Neural cell (in vitro differentiated cells): ENCODE results near the gene WIPF3. TPM values are rescaled to one million over a fixed set of nuclear protein-coding genes. Genes with fewer than 3 reads are reported as not detected.

ENCODE experiments used
- H2AFZ ChIP-seq: fragments of 200-600, 300-800 bp; sonication (generic), shearing (Covaris generic); 2 replicates; pipeline ENCODE4 v1.6.0; 2014; ENCODE audit warnings: low read depth, mild to moderate bottlenecking, antibody characterized with exemption, low read length, moderate library complexity
- H3F3A ChIP-seq: fragments of 200-600 bp; shearing (Covaris generic); 2 replicates; pipeline ENCODE4 v1.6.1; 2016; ENCODE audit warnings: mild to moderate bottlenecking, moderate library complexity, mixed read lengths, antibody characterized with exemption, low read length; ENCODE audit not compliant: insufficient read depth, poor library complexity, severe bottlenecking
- H3K27ac ChIP-seq: fragments of 200-600, 300-800 bp; sonication (generic), shearing (Covaris generic); 2 replicates; pipeline ENCODE4 v1.5.1; 2014; ENCODE audit warnings: mild to moderate bottlenecking, low read length, moderate library complexity
- H3K27me3 ChIP-seq: fragments of 300-800, 200-600 bp; sonication (generic), shearing (Covaris generic); 2 replicates; pipeline ENCODE4 v1.6.0; 2014; ENCODE audit warnings: mild to moderate bottlenecking, low read depth, low read length, moderate library complexity; ENCODE audit not compliant: insufficient read depth
- H3K36me3 ChIP-seq: fragments of 300-800, 200-600 bp; sonication (generic), shearing (Covaris generic); 2 replicates; pipeline ENCODE4 v1.5.1; 2014; ENCODE audit warnings: mild to moderate bottlenecking, antibody characterized with exemption, low read length, moderate library complexity; ENCODE audit not compliant: insufficient read depth
- H3K4me2 ChIP-seq: fragments of 300-800, 200-600 bp; sonication (generic), shearing (Covaris generic); 2 replicates; pipeline ENCODE4 v1.6.0; 2014; ENCODE audit warnings: mild to moderate bottlenecking, low read length
- H3K4me3 ChIP-seq: fragments of 300-800, 200-600 bp; sonication (generic), shearing (Covaris generic); 2 replicates; pipeline ENCODE4 v1.5.1; 2014; ENCODE audit warnings: mild to moderate bottlenecking, low read length, moderate library complexity
- H3K79me2 ChIP-seq: fragments of 200-600 bp; shearing (Covaris generic); replicated peaks from 2 replicates; pipeline ENCODE4 v1.6.0; 2014; ENCODE audit warnings: mild to moderate bottlenecking, low read length, moderate library complexity; ENCODE audit not compliant: insufficient read depth
- H3K9ac ChIP-seq: fragments of 300-800, 200-600 bp; sonication (generic), shearing (Covaris generic); 2 replicates; pipeline ENCODE4 v1.6.1; 2016; ENCODE audit warnings: mild to moderate bottlenecking, low read length, mixed read lengths
- H3K9me2 ChIP-seq: fragments of 200-600 bp; shearing (Covaris generic); 2 replicates; pipeline ENCODE4 v1.6.1; 2016; ENCODE audit warnings: mild to moderate bottlenecking, low read length, mixed read lengths; ENCODE audit not compliant: insufficient read depth
- H3K9me3 ChIP-seq: fragments of 200-600, 300-800 bp; sonication (generic), shearing (Covaris generic); 2 replicates; pipeline ENCODE4 v1.6.1; 2016; ENCODE audit warnings: mild to moderate bottlenecking, mixed run types, low read length, moderate library complexity, mixed read lengths
- H4K20me1 ChIP-seq: fragments of 200-600 bp; shearing (Covaris generic); 2 replicates; pipeline ENCODE4 v1.6.1; 2016; ENCODE audit warnings: mild to moderate bottlenecking, mixed run types; ENCODE audit not compliant: insufficient read depth
- EP300 ChIP-seq: fragments of 450-650 bp; conservative IDR thresholded peaks from 2 replicates; pipeline ENCODE4 v1.6.1; 2014; ENCODE audit warnings: antibody characterized with exemption, mild to moderate bottlenecking, moderate library complexity; ENCODE audit not compliant: poor library complexity, severe bottlenecking
- EZH2 ChIP-seq: fragments of 200-600, 300-800 bp; shearing (Covaris generic), sonication (generic); IDR thresholded peaks from 2 replicates; pipeline ENCODE4 v1.6.1; 2014; ENCODE audit warnings: antibody characterized with exemption, low read length, borderline replicate concordance, mild to moderate bottlenecking; ENCODE audit not compliant: insufficient read depth, poor library complexity, severe bottlenecking
- MXI1 ChIP-seq: fragments of 450-650 bp; conservative IDR thresholded peaks from 2 replicates; pipeline ENCODE4 v1.6.1; 2014; ENCODE audit warnings: antibody characterized with exemption, mild to moderate bottlenecking; ENCODE audit not compliant: poor library complexity, severe bottlenecking
- POLR2AphosphoS5 ChIP-seq: IDR thresholded peaks from 2 replicates; pipeline ENCODE4 v1.6.1; 2012
- RAD21 ChIP-seq: fragments of 450-650 bp; conservative IDR thresholded peaks from 2 replicates; pipeline ENCODE4 v1.6.1; 2014; ENCODE audit warnings: antibody characterized with exemption, mild to moderate bottlenecking, moderate library complexity
- SMC3 ChIP-seq: fragments of 450-650 bp; conservative IDR thresholded peaks from 2 replicates; pipeline ENCODE4 v1.6.1; 2014; ENCODE audit warnings: antibody characterized with exemption, mild to moderate bottlenecking, moderate library complexity; ENCODE audit not compliant: poor library complexity
- TAF1 ChIP-seq: IDR thresholded peaks from 2 replicates; pipeline ENCODE4 v1.6.1; 2012; ENCODE audit warnings: low read depth
- polyA plus RNA-seq: library from polyadenylated mRNA; depleted of rRNA; stranded (reverse); fragments of >200 nt; gene quantifications from 2 replicates; pipeline ENCODE4 v1.2.3, GENCODE V29; 2014
- TF ChIP-seq, protein P1 (sequence below): fragments of 450-650 bp; IDR thresholded peaks from 2 replicates; pipeline ENCODE4 v1.5.1; 2014; ENCODE audit warnings: antibody characterized with exemption, mild to moderate bottlenecking, moderate library complexity; ENCODE audit not compliant: poor library complexity, severe bottlenecking
- TF ChIP-seq, protein P2 (sequence below): IDR thresholded peaks from 2 replicates; pipeline ENCODE4 v1.6.1; 2012; ENCODE audit warnings: borderline replicate concordance

Gene WIPF3
- polyA plus RNA-seq, 1 donor from 2014 or later, result 3.8 TPM

DNA sequence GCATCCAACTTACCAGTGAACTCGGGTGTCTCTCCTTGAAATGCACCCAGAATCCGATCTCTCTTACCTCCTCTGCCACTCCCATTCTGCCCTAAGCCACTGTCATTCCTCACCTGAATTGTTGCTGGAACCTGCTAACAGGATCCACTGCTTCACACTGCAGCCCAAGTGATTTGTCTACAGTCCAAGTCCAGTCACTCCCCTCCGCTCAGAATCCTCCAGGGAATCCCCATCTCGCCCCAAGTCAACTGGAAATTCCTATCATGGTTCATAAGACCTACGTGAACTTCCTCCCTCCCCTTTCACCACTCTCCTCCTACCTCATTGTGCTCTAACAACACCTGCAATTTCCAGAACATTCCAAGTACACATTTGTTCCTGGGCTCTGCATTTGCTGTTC lies 92.0 kb downstream of the WIPF3 start:
- no peak overlapping the region for H2AFZ ChIP-seq
- TF ChIP-seq, protein P1, sequence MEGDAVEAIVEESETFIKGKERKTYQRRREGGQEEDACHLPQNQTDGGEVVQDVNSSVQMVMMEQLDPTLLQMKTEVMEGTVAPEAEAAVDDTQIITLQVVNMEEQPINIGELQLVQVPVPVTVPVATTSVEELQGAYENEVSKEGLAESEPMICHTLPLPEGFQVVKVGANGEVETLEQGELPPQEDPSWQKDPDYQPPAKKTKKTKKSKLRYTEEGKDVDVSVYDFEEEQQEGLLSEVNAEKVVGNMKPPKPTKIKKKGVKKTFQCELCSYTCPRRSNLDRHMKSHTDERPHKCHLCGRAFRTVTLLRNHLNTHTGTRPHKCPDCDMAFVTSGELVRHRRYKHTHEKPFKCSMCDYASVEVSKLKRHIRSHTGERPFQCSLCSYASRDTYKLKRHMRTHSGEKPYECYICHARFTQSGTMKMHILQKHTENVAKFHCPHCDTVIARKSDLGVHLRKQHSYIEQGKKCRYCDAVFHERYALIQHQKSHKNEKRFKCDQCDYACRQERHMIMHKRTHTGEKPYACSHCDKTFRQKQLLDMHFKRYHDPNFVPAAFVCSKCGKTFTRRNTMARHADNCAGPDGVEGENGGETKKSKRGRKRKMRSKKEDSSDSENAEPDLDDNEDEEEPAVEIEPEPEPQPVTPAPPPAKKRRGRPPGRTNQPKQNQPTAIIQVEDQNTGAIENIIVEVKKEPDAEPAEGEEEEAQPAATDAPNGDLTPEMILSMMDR, result no peak
- TF ChIP-seq EZH2, result no peak
- TF ChIP-seq SMC3, result no peak
- no peak for TF ChIP-seq MXI1
- TF ChIP-seq POLR2AphosphoS5, result no peak
- no peak for TF ChIP-seq EP300
- no peak for TF ChIP-seq TAF1
- TF ChIP-seq RAD21, result no peak
- TF ChIP-seq, protein P2, sequence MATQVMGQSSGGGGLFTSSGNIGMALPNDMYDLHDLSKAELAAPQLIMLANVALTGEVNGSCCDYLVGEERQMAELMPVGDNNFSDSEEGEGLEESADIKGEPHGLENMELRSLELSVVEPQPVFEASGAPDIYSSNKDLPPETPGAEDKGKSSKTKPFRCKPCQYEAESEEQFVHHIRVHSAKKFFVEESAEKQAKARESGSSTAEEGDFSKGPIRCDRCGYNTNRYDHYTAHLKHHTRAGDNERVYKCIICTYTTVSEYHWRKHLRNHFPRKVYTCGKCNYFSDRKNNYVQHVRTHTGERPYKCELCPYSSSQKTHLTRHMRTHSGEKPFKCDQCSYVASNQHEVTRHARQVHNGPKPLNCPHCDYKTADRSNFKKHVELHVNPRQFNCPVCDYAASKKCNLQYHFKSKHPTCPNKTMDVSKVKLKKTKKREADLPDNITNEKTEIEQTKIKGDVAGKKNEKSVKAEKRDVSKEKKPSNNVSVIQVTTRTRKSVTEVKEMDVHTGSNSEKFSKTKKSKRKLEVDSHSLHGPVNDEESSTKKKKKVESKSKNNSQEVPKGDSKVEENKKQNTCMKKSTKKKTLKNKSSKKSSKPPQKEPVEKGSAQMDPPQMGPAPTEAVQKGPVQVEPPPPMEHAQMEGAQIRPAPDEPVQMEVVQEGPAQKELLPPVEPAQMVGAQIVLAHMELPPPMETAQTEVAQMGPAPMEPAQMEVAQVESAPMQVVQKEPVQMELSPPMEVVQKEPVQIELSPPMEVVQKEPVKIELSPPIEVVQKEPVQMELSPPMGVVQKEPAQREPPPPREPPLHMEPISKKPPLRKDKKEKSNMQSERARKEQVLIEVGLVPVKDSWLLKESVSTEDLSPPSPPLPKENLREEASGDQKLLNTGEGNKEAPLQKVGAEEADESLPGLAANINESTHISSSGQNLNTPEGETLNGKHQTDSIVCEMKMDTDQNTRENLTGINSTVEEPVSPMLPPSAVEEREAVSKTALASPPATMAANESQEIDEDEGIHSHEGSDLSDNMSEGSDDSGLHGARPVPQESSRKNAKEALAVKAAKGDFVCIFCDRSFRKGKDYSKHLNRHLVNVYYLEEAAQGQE, result no peak
- H3K79me2 ChIP-seq, result no peaks in the 10 kb centered on the region
- H3K4me2 ChIP-seq, result no peak overlapping the region
- no peaks in the 10 kb centered on the region for H4K20me1 ChIP-seq
- H3K9me2 ChIP-seq, result no peaks in the 10 kb centered on the region
- no peaks in the 10 kb centered on the region for H3K36me3 ChIP-seq
- H3K9ac ChIP-seq, result no peak overlapping the region
- H3K9me3 ChIP-seq, result no peaks in the 10 kb centered on the region
- no peaks in the 10 kb centered on the region for H3F3A ChIP-seq
- H3K27ac ChIP-seq, result no peak overlapping the region
- H3K27me3 ChIP-seq, result no peaks in the 10 kb centered on the region
- H3K4me3 ChIP-seq, result no peak overlapping the region

DNA sequence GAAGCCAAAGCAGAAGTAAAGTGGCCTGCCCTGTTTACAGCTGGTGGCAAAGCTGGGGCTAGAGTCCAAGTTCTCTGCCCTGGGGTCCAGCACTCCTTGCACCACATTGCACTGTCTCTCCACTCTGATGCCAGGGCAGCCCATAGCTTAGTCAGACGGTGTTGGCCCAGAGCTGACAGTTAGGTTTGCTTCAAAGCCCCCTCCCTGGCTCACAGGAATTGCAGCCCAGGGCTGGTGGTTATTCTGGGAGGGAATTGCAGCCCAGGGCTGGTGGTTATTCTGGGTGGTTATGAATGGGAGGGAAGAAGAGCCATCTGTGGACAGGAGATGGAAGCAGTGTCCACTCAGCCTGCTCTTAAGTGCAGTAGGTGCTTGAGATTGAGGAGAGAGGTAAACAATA lies 94.4 kb downstream of the WIPF3 start:
- no peak overlapping the region for H3K4me3 ChIP-seq

More for the DNA sequence above, 94.4 kb downstream of the WIPF3 start:
- Histone ChIP-seq H3K9ac (no peak overlapping the region), H3F3A (no peaks in the 10 kb centered on the region), H3K27me3 (no peaks in the 10 kb centered on the region), H4K20me1 (no peaks in the 10 kb centered on the region), H3K36me3 (peaks cover 16% of the 10 kb centered on the region), H2AFZ (no peak overlapping the region), H3K27ac (no peak overlapping the region), H3K79me2 (no peaks in the 10 kb centered on the region), H3K4me2 (no peak overlapping the region), H3K9me3 (no peaks in the 10 kb centered on the region), H3K9me2 (no peaks in the 10 kb centered on the region)
- TF ChIP-seq, protein P1, result no peak
- TF ChIP-seq SMC3, result no peak
- TF ChIP-seq EZH2, result no peak
- TF ChIP-seq RAD21, result no peak
- no peak for TF ChIP-seq POLR2AphosphoS5
- TF ChIP-seq TAF1, result no peak
- TF ChIP-seq, protein P2, result no peak
- TF ChIP-seq EP300, result no peak
- no peak for TF ChIP-seq MXI1
